ENCODE data around the gene NIFK. TPM values are rescaled to one million over a fixed set of nuclear protein-coding genes. Genes with fewer than 3 reads are reported as not detected.

NIFK gene
- total RNA-seq, 4 donors from 2014 or later, result 33.0 to 97.2 (median 50.1) TPM

DNA sequence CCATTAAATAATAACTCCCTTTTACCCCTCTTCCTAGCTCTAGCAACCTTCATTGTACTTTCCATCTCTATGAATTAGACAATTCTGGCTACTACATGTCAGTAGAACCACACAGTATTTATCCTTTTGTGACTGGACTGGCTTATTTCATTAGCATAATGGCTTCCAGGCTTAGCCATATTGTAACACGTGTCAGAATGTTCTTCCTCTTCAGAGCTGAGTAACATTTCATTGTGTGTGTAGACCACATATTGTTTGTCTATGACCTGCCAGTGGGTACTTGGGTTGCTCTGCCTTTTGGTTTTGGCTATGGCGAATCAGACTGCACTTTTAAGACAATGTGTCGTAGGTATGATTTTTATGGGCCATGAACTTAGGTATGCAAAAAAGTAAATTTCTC lies 39.7 kb upstream of the NIFK start:
- DNase-seq (ENCODE audit: low spot score in 2 of 2), result no peak
- Histone ChIP-seq H3K36me3 (no peaks in the 10 kb centered on the region), H3K4me1 (no peaks in the 10 kb centered on the region), H3K27me3 (no peaks in the 10 kb centered on the region), H3K9me3 (no peaks in the 10 kb centered on the region), H3K4me3 (no peak overlapping the region), H3K27ac (no peak overlapping the region)
- WGBS, 2 donors, result 75 to 78% methylated on average over 3 of the region's 3 CpGs
- TF ChIP-seq, protein P1, sequence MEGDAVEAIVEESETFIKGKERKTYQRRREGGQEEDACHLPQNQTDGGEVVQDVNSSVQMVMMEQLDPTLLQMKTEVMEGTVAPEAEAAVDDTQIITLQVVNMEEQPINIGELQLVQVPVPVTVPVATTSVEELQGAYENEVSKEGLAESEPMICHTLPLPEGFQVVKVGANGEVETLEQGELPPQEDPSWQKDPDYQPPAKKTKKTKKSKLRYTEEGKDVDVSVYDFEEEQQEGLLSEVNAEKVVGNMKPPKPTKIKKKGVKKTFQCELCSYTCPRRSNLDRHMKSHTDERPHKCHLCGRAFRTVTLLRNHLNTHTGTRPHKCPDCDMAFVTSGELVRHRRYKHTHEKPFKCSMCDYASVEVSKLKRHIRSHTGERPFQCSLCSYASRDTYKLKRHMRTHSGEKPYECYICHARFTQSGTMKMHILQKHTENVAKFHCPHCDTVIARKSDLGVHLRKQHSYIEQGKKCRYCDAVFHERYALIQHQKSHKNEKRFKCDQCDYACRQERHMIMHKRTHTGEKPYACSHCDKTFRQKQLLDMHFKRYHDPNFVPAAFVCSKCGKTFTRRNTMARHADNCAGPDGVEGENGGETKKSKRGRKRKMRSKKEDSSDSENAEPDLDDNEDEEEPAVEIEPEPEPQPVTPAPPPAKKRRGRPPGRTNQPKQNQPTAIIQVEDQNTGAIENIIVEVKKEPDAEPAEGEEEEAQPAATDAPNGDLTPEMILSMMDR (IDR thresholded peaks at IDR 0.05), result no peak
- TF ChIP-seq POLR2A (IDR thresholded peaks at IDR 0.05) (no peak), EP300 (IDR thresholded peaks at IDR 0.05) (no peak)

DNA sequence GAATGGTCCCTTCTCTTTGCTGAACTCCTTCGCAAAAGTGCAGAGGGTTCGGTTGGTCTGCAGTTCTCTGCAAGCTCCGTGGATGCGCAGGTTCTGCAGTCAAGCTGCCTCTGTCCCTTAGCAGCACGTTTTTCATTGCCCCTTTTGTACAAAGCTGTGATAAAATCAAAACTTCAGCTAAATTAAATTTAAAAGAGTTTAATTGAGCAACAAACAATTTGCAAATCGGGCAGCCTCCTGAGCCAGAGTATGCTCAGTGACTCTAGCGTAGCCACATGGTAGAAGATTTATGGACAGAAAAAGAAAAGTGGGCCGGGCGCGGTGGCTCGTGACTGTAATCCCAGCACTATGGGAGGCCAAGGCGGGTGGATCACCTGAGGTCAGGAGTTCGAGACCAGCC lies 37.6 kb upstream of the NIFK start:
- H3K9me3 ChIP-seq, result no peaks in the 10 kb centered on the region
- H3K4me1 ChIP-seq, result no peaks in the 10 kb centered on the region
- WGBS, 2 donors, result 92 to 94% methylated on average over 13 of the region's 13 CpGs
- TF ChIP-seq, protein P1 (IDR thresholded peaks at IDR 0.05), result no peak
- TF ChIP-seq EP300 (IDR thresholded peaks at IDR 0.05), result no peak
- TF ChIP-seq POLR2A (IDR thresholded peaks at IDR 0.05), result no peak
- H3K36me3 ChIP-seq, result peaks cover 0 to 7% (median 0%) of the 10 kb centered on the region in 3 donors
- no peak for DNase-seq (ENCODE audit: low spot score in 2 of 2)
- no peak overlapping the region for H3K4me3 ChIP-seq
- no peaks in the 10 kb centered on the region for H3K27me3 ChIP-seq
- H3K27ac ChIP-seq, result no peak overlapping the region

- 39 to 42% methylated on average over 6 of the region's 6 CpGs for WGBS, 2 donors
- Histone ChIP-seq H3K27ac (no peak overlapping the region), H3K36me3 (peaks cover 0 to 28% (median 0%) of the 10 kb centered on the region in 3 donors), H3K4me3 (no peak overlapping the region), H3K9me3 (no peaks in the 10 kb centered on the region), H3K27me3 (no peaks in the 10 kb centered on the region), H3K4me1 (no peaks in the 10 kb centered on the region)
- TF ChIP-seq, protein P1 (IDR thresholded peaks at IDR 0.05), result no peak
- TF ChIP-seq EP300 (IDR thresholded peaks at IDR 0.05) (no peak), POLR2A (IDR thresholded peaks at IDR 0.05) (no peak)
- no peak for DNase-seq (ENCODE audit: low spot score in 2 of 2)
Observed at GRCh38 chr2:121771976-121772742, 35.5 kb upstream of the NIFK start.

DNA sequence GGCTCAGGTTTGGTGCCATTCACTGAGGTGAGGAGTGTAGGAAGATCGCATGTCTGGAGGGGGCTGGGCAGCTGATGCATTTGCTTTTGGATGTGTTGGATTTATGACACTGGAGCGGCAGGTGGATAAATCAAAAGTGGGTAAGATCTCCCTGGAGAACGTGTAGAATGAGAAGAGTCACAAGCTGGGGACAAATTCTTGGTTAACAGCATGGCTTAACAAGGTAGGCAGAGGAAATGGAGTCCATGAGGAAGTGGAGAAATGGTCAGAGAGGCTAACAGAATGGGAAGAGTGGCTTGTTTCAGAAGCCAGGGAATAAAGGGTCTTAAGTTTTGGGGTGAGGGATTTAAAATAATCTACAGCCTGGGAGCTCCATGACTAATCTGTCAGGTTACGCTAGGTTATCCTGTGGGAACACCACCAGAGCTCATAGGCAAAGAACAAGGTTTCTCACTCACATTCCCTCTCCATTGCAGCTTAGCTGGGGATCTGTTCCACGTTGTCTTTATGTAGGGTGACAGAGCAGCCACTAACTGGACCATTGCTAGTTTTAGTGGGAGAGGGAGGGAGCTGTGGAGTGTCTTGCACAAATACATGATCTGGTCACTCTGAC lies 31.6 kb upstream of the NIFK start:
- no peak for TF ChIP-seq EP300 (IDR thresholded peaks at IDR 0.05)
- no peak for TF ChIP-seq POLR2A (IDR thresholded peaks at IDR 0.05)
- TF ChIP-seq, protein P1 (IDR thresholded peaks at IDR 0.05), result no peak
- Histone ChIP-seq H3K4me1 (no peaks in the 10 kb centered on the region), H3K27ac (no peak overlapping the region), H3K4me3 (no peak overlapping the region), H3K36me3 (peaks cover 0 to 66% (median 21%) of the 10 kb centered on the region in 3 donors), H3K9me3 (no peaks in the 10 kb centered on the region), H3K27me3 (no peaks in the 10 kb centered on the region)
- DNase-seq (ENCODE audit: low spot score in 2 of 2), result no peak
- WGBS, 2 donors, result 81 to 85% methylated on average over 5 of the region's 5 CpGs

DNA sequence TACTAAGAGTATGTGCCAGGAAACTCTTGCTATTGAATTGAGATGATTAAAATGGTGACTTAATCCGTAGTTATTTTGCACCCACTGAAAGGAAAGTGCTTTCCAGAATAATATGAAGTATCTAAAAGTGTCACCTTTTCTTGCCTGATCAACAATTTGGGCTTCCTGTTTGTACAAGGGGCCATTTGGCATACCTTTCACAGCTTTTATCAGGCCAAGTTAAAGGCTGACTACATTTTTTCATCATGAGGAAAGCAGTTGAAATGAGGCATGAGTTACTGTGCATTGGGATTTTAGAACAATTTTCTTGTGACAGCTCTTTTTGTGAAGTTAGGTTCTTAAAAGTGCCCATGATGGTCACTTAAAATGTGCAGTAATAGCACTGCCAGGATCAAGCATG lies 29.9 kb upstream of the NIFK start:
- no peak overlapping the region for H3K27ac ChIP-seq
- H3K36me3 ChIP-seq, result peaks cover 0 to 82% (median 21%) of the 10 kb centered on the region in 3 donors
- no peak for TF ChIP-seq POLR2A (IDR thresholded peaks at IDR 0.05)
- TF ChIP-seq, protein P1 (IDR thresholded peaks at IDR 0.05), result no peak
- TF ChIP-seq EP300 (IDR thresholded peaks at IDR 0.05), result no peak
- no peaks in the 10 kb centered on the region for H3K27me3 ChIP-seq
- WGBS, 2 donors, result 91 to 95% methylated on average over 1 of the region's 1 CpG
- no peak overlapping the region for H3K4me3 ChIP-seq
- no peaks in the 10 kb centered on the region for H3K9me3 ChIP-seq
- H3K4me1 ChIP-seq, result no peaks in the 10 kb centered on the region
- DNase-seq (ENCODE audit: low spot score in 2 of 2), result no peak
